WTC11 (cell line): ENCODE measurements around the gene ZBTB7B. TPM values are rescaled to one million over a fixed set of nuclear protein-coding genes. Genes with fewer than 3 reads are reported as not detected.

ENCODE experiments used
- ATAC-seq: fragments of 200-7000 bp; cut with Tn5 transposase; 2 replicates; pipeline ENCODE4 v1.10.0; 2021; ENCODE audit warnings: mild to moderate bottlenecking, moderate library complexity
- CTCF ChIA-PET: fragments of 300-600 bp; sonication (Branson Sonifier 250); formaldehyde crosslinking; loops from one replicate; lab custom pipeline; 2021; ENCODE audit warnings: antibody characterized with exemption; lab: Charles Lee
- POLR2A ChIA-PET: fragments of 350-600 bp; sonication (Branson Sonifier 250); formaldehyde crosslinking; loops from one replicate; lab custom pipeline; 2021; ENCODE audit warnings: antibody characterized with exemption; lab: Charles Lee
- DNase-seq: peaks from one replicate; pipeline ENCODE4 v3.0.0; 2021; ENCODE audit warnings: low spot score
- H3K27ac Mint-ChIP-seq: 2 replicates; pipeline ENCODE4 v1.8.0; 2021; ENCODE audit warnings: mixed read lengths
- H3K27me3 Mint-ChIP-seq: 2 replicates; pipeline ENCODE4 v1.8.0; 2021; ENCODE audit warnings: low read depth, mild to moderate bottlenecking, moderate library complexity, mixed read lengths
- H3K36me3 Mint-ChIP-seq: 2 replicates; pipeline ENCODE4 v1.8.0; 2021; ENCODE audit warnings: mixed read lengths
- H3K4me1 Mint-ChIP-seq: 2 replicates; pipeline ENCODE4 v1.8.0; 2022; ENCODE audit warnings: mixed read lengths
- H3K4me3 Mint-ChIP-seq: 2 replicates; pipeline ENCODE4 v1.8.0; 2021; ENCODE audit warnings: mild to moderate bottlenecking, moderate library complexity, mixed read lengths
- H3K9me3 Mint-ChIP-seq: 2 replicates; pipeline ENCODE4 v1.8.0; 2021; ENCODE audit warnings: mixed read lengths
- AR ChIP-seq: fragments of 250-450 bp; sonication (Bioruptor Pico); IDR thresholded peaks from 2 replicates; pipeline ENCODE4 v1.9.0; 2021; ENCODE audit warnings: mild to moderate bottlenecking
- EMX1 ChIP-seq: fragments of 250-450 bp; sonication (Bioruptor Pico); IDR thresholded peaks from 2 replicates; pipeline ENCODE4 v1.8.0; 2021; ENCODE audit warnings: mild to moderate bottlenecking
- ERG ChIP-seq: fragments of 250-450 bp; sonication (Bioruptor Pico); IDR thresholded peaks from 2 replicates; pipeline ENCODE4 v1.8.0; 2021; ENCODE audit warnings: mild to moderate bottlenecking
- ETV6 ChIP-seq: sonication (generic); formaldehyde crosslinking; IDR thresholded peaks from 2 replicates; pipeline ENCODE4 v1.8.1; 2022; ENCODE audit warnings: mild to moderate bottlenecking, missing genetic modification reagents
- FOXP1 ChIP-seq: sonication (generic); formaldehyde crosslinking; IDR thresholded peaks from 2 replicates; pipeline ENCODE4 v1.8.0; 2022; ENCODE audit warnings: missing genetic modification reagents, mild to moderate bottlenecking, moderate library complexity, borderline replicate concordance
- FOXP4 ChIP-seq: sonication (generic); formaldehyde crosslinking; IDR thresholded peaks from 2 replicates; pipeline ENCODE4 v1.8.0; 2022; ENCODE audit warnings: mild to moderate bottlenecking, missing genetic modification reagents
- HMGA2 ChIP-seq: fragments of 250-450 bp; sonication (Bioruptor Pico); IDR thresholded peaks from 2 replicates; pipeline ENCODE4 v1.4.0; 2021; ENCODE audit warnings: mild to moderate bottlenecking, moderate library complexity
- JUN ChIP-seq: sonication (generic); formaldehyde crosslinking; IDR thresholded peaks from 2 replicates; pipeline ENCODE4 v1.8.0; 2023; ENCODE audit warnings: mild to moderate bottlenecking, missing genetic modification reagents
- KAT7 ChIP-seq: sonication (generic); formaldehyde crosslinking; IDR thresholded peaks from 2 replicates; pipeline ENCODE4 v1.8.1; 2023; ENCODE audit warnings: missing genetic modification reagents, mild to moderate bottlenecking, borderline replicate concordance
- MXD4 ChIP-seq: fragments of 250-450 bp; sonication (Bioruptor Pico); IDR thresholded peaks from 2 replicates; pipeline ENCODE4 v1.8.0; 2021; ENCODE audit warnings: mild to moderate bottlenecking, moderate library complexity, borderline replicate concordance
- MYBL2 ChIP-seq: sonication (generic); formaldehyde crosslinking; IDR thresholded peaks from 2 replicates; pipeline ENCODE4 v1.8.1; 2023; ENCODE audit warnings: mild to moderate bottlenecking, moderate library complexity, missing genetic modification reagents
- NFYB ChIP-seq: sonication (generic); formaldehyde crosslinking; conservative IDR thresholded peaks from 2 replicates; pipeline ENCODE4 v1.8.0; 2022; ENCODE audit warnings: low read depth, missing genetic modification reagents
- NR2C2 ChIP-seq: sonication (generic); formaldehyde crosslinking; IDR thresholded peaks from 2 replicates; pipeline ENCODE4 v1.8.0; 2022; ENCODE audit warnings: mild to moderate bottlenecking, missing genetic modification reagents
- OVOL2 ChIP-seq: fragments of 250-450 bp; sonication (Bioruptor Pico); IDR thresholded peaks from 2 replicates; pipeline ENCODE4 v1.9.0; 2021; ENCODE audit warnings: mild to moderate bottlenecking, borderline replicate concordance
- PREB ChIP-seq: sonication (generic); formaldehyde crosslinking; IDR thresholded peaks from 2 replicates; pipeline ENCODE4 v1.8.1; 2022; ENCODE audit warnings: mild to moderate bottlenecking, missing genetic modification reagents, moderate library complexity, borderline replicate concordance
- PRRX2 ChIP-seq: fragments of 250-450 bp; sonication (Bioruptor Pico); IDR thresholded peaks from 2 replicates; pipeline ENCODE4 v1.8.0; 2021; ENCODE audit warnings: mild to moderate bottlenecking
- SMAD3 ChIP-seq: sonication (generic); formaldehyde crosslinking; IDR thresholded peaks from 2 replicates; pipeline ENCODE4 v1.8.0; 2022; ENCODE audit warnings: missing genetic modification reagents, mild to moderate bottlenecking, borderline replicate concordance
- SOX15 ChIP-seq: fragments of 250-450 bp; sonication (Bioruptor Pico); IDR thresholded peaks from 2 replicates; pipeline ENCODE4 v1.9.0; 2021; ENCODE audit warnings: mild to moderate bottlenecking
- ZBTB21 ChIP-seq: sonication (generic); formaldehyde crosslinking; IDR thresholded peaks from 2 replicates; pipeline ENCODE4 v1.8.1; 2023; ENCODE audit warnings: mild to moderate bottlenecking, missing genetic modification reagents, borderline replicate concordance
- ZNF219 ChIP-seq: sonication (generic); formaldehyde crosslinking; IDR thresholded peaks from 2 replicates; pipeline ENCODE4 v1.8.0; 2023; ENCODE audit warnings: missing genetic modification reagents, mild to moderate bottlenecking, borderline replicate concordance
- ZNF396 ChIP-seq: fragments of 250-450 bp; sonication (Bioruptor Pico); IDR thresholded peaks from 2 replicates; pipeline ENCODE4 v1.8.0; 2021; ENCODE audit warnings: mild to moderate bottlenecking, moderate library complexity, borderline replicate concordance
- ZNF416 ChIP-seq: fragments of 250-450 bp; sonication (Bioruptor Pico); IDR thresholded peaks from 2 replicates; pipeline ENCODE4 v1.9.0; 2021; ENCODE audit warnings: mild to moderate bottlenecking, inconsistent platforms
- total RNA-seq: library from RNA; stranded (reverse); gene quantifications from 3 replicates; pipeline ENCODE4 v1.2.3, GENCODE V29; 2021
- TF ChIP-seq, protein P1 (sequence below): fragments of 250-450 bp; sonication (Bioruptor Pico); conservative IDR thresholded peaks from 2 replicates; pipeline ENCODE4 v1.9.0; 2021; ENCODE audit warnings: mild to moderate bottlenecking

ZBTB7B gene
- total RNA-seq, 1 experiment from 2014 or later, result 29.8 TPM

DNA sequence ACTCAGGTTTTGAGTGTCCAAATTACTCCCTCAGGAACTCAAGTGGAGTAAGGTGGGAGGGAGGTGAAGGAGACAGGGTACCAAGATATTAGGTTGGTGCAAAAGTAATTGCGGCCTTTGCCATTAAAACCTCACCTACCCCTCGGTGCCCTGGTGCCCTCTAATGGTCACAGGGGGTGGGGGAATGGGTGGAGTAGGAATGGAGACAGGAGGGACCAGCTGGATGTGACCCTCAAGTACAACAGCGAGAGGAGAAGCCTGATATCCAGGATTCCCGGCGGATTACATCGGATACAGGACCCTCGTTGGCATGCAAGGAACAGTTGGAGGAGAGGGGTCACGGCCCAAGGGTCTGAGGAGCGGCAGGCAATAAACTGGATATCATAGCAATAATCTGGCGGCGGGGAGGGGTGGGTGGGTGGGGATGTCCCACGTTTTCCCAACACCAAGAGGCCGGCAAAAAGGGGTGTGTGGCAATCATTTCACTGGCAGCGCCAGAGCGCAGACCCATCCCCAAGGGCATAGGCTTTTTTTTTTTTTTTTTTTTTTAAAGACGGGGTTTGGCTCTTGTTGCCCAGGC lies 4.3 kb upstream of the ZBTB7B start:
- ATAC-seq (no peak), DNase-seq (no peak)
- Mint-ChIP-seq H3K36me3 (no peaks in the 10 kb centered on the region), H3K27me3 (no peaks in the 10 kb centered on the region; the same call in 1 of the 2 replicates), H3K4me3 (peak overlapping the region; percentile 88), H3K27ac (no peak overlapping the region), H3K4me1 (peaks cover 20% of the 10 kb centered on the region)
- POLR2A ChIA-PET, result interaction anchor here (0.6 to 13.0 kb wide), 9 partner anchors 16 to 196 kb away, joined by 3 to 176 read pairs (median 8); partner anchors contain the start of genes ADAM15, CKS1B, FLAD1 and PBXIP1
- CTCF ChIA-PET, result interaction anchor here (0.5 to 10.3 kb wide), 35 partner anchors 8 to 439 kb away, joined by 3 to 176 read pairs (median 8); partner anchors contain the start of genes ADAM15, EFNA3, FLAD1 and KRTCAP2
- TF ChIP-seq MXD4 (CRISPR knock-in tag) (no peak), NR2C2 (CRISPR knock-in tag) (no peak), PRRX2 (CRISPR knock-in tag) (no peak), HMGA2 (no peak), ERG (CRISPR knock-in tag) (0 out of 2 replicates have a peak, but pooled peaks have one; percentile 35)
- TF ChIP-seq, all 79 proteins: peak for 1
- no peaks in the 10 kb centered on the region for H3K9me3 Mint-ChIP-seq

GRCh38 chr1:154998818-154999570 lies 3.6 kb upstream of the ZBTB7B start:
- CTCF ChIA-PET, result interaction anchor here (0.6 to 10.3 kb wide), 42 partner anchors 9 to 439 kb away, joined by 3 to 176 read pairs (median 5); partner anchors contain the start of genes ADAM15, EFNA3, EFNA4 and FLAD1
- Mint-ChIP-seq H3K27me3 (no peaks in the 10 kb centered on the region; the same call in 1 of the 2 replicates), H3K36me3 (no peaks in the 10 kb centered on the region), H3K27ac (peak overlapping the region; percentile 75; the same call in 1 of the 2 replicates), H3K4me1 (peaks cover 17% of the 10 kb centered on the region), H3K9me3 (no peaks in the 10 kb centered on the region), H3K4me3 (peak overlapping the region; percentile 88)
- peak; percentile 11 for ATAC-seq
- POLR2A ChIA-PET, result interaction anchor here (0.6 to 13.0 kb wide), 12 partner anchors 9 to 195 kb away, joined by 3 to 176 read pairs (median 7); partner anchors contain the start of genes ADAM15, CKS1B, FLAD1 and PBXIP1
- peak; percentile 90 for DNase-seq
- TF ChIP-seq ZBTB21 (CRISPR knock-in tag), result no peak
- TF ChIP-seq ZNF219 (CRISPR knock-in tag), result no peak
- no peak for TF ChIP-seq FOXP4 (CRISPR knock-in tag)
- TF ChIP-seq SMAD3, result no peak
- 0 out of 2 replicates have a peak, but pooled peaks have one; percentile 39 for TF ChIP-seq FOXP1
- no peak for TF ChIP-seq EMX1
- TF ChIP-seq ZNF416, result no peak
- no peak for TF ChIP-seq ZNF396 (CRISPR knock-in tag)
- no peak for TF ChIP-seq NFYB (CRISPR knock-in tag)
- TF ChIP-seq OVOL2 (CRISPR knock-in tag), result no peak
- TF ChIP-seq SOX15 (CRISPR knock-in tag), result no peak
- TF ChIP-seq MYBL2, result no peak
- TF ChIP-seq JUN (CRISPR knock-in tag), result no peak
- TF ChIP-seq AR, result no peak
- TF ChIP-seq KAT7 (CRISPR knock-in tag), result 0 out of 2 replicates have a peak, but pooled peaks have one; percentile 36
- TF ChIP-seq PREB (CRISPR knock-in tag), result no peak
- 0 out of 2 replicates have a peak, but pooled peaks have one; percentile 4 for TF ChIP-seq ETV6 (CRISPR knock-in tag)
- TF ChIP-seq, protein P1, sequence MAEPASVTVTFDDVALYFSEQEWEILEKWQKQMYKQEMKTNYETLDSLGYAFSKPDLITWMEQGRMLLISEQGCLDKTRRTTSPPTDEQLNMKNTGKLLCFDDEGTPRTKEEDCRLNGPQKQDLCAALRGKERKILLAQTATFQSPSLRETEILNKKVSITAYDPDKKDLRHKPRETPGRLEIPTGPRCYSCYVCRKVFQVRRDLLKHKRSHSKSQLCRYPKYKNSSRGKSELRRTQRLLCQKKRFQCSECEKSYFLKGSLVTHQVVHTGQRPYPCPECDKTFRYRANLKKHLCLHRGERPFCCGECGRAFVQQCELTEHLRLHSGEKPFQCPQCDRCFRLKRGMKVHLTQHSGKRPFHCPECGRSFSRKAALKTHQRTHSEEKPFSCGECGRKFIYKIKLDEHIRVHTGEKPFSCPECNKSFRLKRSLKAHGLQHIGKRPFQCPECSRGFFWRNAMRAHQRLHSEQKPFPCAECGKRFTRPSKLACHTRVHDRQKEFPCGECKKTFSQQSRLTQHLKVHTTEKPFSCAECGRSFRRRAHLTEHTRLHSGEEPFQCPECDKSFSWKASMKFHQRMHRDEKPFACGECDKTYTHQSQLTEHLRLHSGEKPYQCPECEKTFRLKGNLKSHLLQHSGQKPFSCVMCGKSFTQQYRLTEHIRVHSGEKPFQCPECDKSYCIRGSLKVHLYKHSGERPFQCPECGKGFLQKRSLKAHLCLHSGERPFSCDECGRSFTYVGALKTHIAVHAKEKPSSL, result no peak
